ENCODE measurements around the gene XKR8.

Gene XKR8

GRCh38 chr1:27959792-27960603 is at the start of gene XKR8:
Gene XKR8 (plus strand): TSS chr1:27959973. CDS start chr1:27960070, 97 bp downstream.
- DNase-seq = peak; percentile 71 to 79

- peak in 1 of 2 donors; percentile 14 for DNase-seq
These were observed 47.3 kb upstream of the XKR8 start for GRCh38 chr1:27912429-27912828.

GRCh38 chr1:27915082-27915575 is 44.6 kb upstream of the XKR8 start:
- DNase-seq = no peak

- DNase-seq = no peak
These were observed 37.5 kb upstream of the XKR8 start for GRCh38 chr1:27922272-27922671.

GRCh38 chr1:27928216-27928954 is 31.4 kb upstream of the XKR8 start:
- DNase-seq = no peak

- no peak for DNase-seq
These were observed 28.6 kb upstream of the XKR8 start for GRCh38 chr1:27931184-27931583.

GRCh38 chr1:27931759-27932158 is 28.0 kb upstream of the XKR8 start:
- no peak for DNase-seq

- no peak for DNase-seq
These were observed 24.8 kb upstream of the XKR8 start, which contains the start of gene SMPDL3B for GRCh38 chr1:27934818-27935549. Gene SMPDL3B (plus strand): TSS chr1:27935000. CDS start chr1:27935184, 184 bp downstream.

- no peak for DNase-seq
These were observed 24.1 kb upstream of the XKR8 start for GRCh38 chr1:27935721-27936120.

GRCh38 chr1:27936370-27936769 is 23.4 kb upstream of the XKR8 start:
- no peak for DNase-seq

- no peak for DNase-seq
These were observed 22.3 kb upstream of the XKR8 start for GRCh38 chr1:27937524-27937836.

GRCh38 chr1:27938488-27938887 is 21.3 kb upstream of the XKR8 start:
- no peak for DNase-seq

- peak; percentile 69 to 74 for DNase-seq
These were observed 19.5 kb upstream of the XKR8 start for GRCh38 chr1:27940297-27940696.

- no peak for DNase-seq
These were observed 18.8 kb upstream of the XKR8 start for GRCh38 chr1:27940870-27941560.

GRCh38 chr1:27941671-27942540 is 17.9 kb upstream of the XKR8 start:
- no peak for DNase-seq

GRCh38 chr1:27945020-27945419 is 14.8 kb upstream of the XKR8 start:
- no peak for DNase-seq

- no peak for DNase-seq
These were observed 10.7 kb upstream of the XKR8 start for GRCh38 chr1:27949027-27949426.

GRCh38 chr1:27951396-27951795 is 8.4 kb upstream of the XKR8 start:
- DNase-seq = no peak

- DNase-seq = no peak
These were observed 7.6 kb upstream of the XKR8 start for GRCh38 chr1:27952147-27952546.

GRCh38 chr1:27954186-27954585 is 5.6 kb upstream of the XKR8 start:
- DNase-seq = no peak

GRCh38 chr1:27955076-27955475 is 4.7 kb upstream of the XKR8 start:
- DNase-seq = no peak

GRCh38 chr1:27956761-27957160 is 3.0 kb upstream of the XKR8 start:
- DNase-seq = no peak

All from stimulated activated CD4-positive, alpha-beta T cell treated with anti-CD3 and anti-CD28 coated beads, Interleukin-2, amount 100 ng/mL, for 48 hours (primary cell).